ENCODE results near the gene XPO5. TPM values are rescaled to one million over a fixed set of nuclear protein-coding genes. Genes with fewer than 3 reads are reported as not detected.

The XPO5 gene
- total RNA-seq, 1 experiment from 2014 or later, result 77.4 TPM

- intact Hi-C loops (cut with micrococcal nuclease), result loop anchor here (5.0 kb wide), 1 partner anchor 595 kb away; no protein-coding TSS in a partner anchor
- Histone ChIP-seq H3K27ac (ENCODE audit: low read depth, low read length) (peak overlapping the region; percentile 57), H4K20me1 (ENCODE audit: insufficient read depth) (no peaks in the 10 kb centered on the region), H3K36me3 (ENCODE audit: control insufficient read depth in 1 of 2, insufficient read depth in 2 of 2, low read length in 2 of 2) (peaks cover 4 to 38% of the 10 kb centered on the region in 2 experiments; a peak in 3 of 4 replicates), H3K27me3 (ENCODE audit: insufficient read depth, low read length) (no peaks in the 10 kb centered on the region), H3K9me2 (ENCODE audit: insufficient read depth) (no peaks in the 10 kb centered on the region), H3K9me3 (ENCODE audit: control insufficient read depth in 1 of 2, insufficient read depth in 1 of 2, low read depth in 1 of 2, low read length in 2 of 2) (no peaks in the 10 kb centered on the region), H2AFZ (ENCODE audit: low read depth, low read length, poor library complexity, severe bottlenecking) (no peak overlapping the region), H3K9ac (ENCODE audit: low read length) (peak overlapping the region; percentile 54), H3K4me1 (ENCODE audit: control insufficient read depth in 1 of 2, insufficient read depth in 2 of 2, low read length in 2 of 2) (peaks cover 25 to 44% of the 10 kb centered on the region in 2 experiments), H3K4me2 (ENCODE audit: low read length) (peak overlapping the region; percentile 76), H3K79me2 (ENCODE audit: insufficient read depth, low read length) (peaks cover 41% of the 10 kb centered on the region), H3K4me3 (replicated peaks in 1 of 2; ENCODE audit: low read depth in 1 of 2, low read length in 2 of 2) (peak overlapping the region in 1 of 2 experiments; percentile 35; a peak in 2 of 4 replicates)
- ChIA-PET POLR2A (interaction anchor here (1.4 kb wide), 1 partner anchor 10 kb away, joined by 4 read pairs; no protein-coding TSS in a partner anchor), RAD21 (ENCODE audit: low non-redundant PET in 1 of 2, low total read pairs in 2 of 2, uncharacterized antibody in 2 of 2, unreplicated experiment in 2 of 2) (no interaction called here), CTCF (interaction anchor here (0.7 to 3.1 kb wide), 9 partner anchors 10 to 268 kb away, joined by 3 to 25 read pairs (median 6); partner anchors contain the start of genes DNPH1 and LRRC73)
- BruUV-seq (replicated peaks), result no TSS peak
- no peak for ATAC-seq
- TF ChIP-seq SRF (IDR thresholded peaks at IDR 0.05; ENCODE audit: low read depth), result no peak
- no peak for TF ChIP-seq ATF3 (IDR thresholded peaks at IDR 0.05)
- no peak for TF ChIP-seq MAX (IDR thresholded peaks at IDR 0.05)
- DNase-seq (ENCODE audit: low read depth, low spot score), result no peak
Measured at GRCh38 chr6:43497129-43497396, 78.8 kb downstream of the XPO5 start.

- Histone ChIP-seq H3K4me1 (ENCODE audit: control insufficient read depth in 1 of 2, insufficient read depth in 2 of 2, low read length in 2 of 2) (peaks cover 27 to 49% of the 10 kb centered on the region in 2 experiments), H3K9ac (ENCODE audit: low read length) (peak overlapping the region; percentile 54), H3K79me2 (ENCODE audit: insufficient read depth, low read length) (peaks cover 41% of the 10 kb centered on the region), H3K4me2 (ENCODE audit: low read length) (peak overlapping the region; percentile 76), H3K9me2 (ENCODE audit: insufficient read depth) (no peaks in the 10 kb centered on the region), H2AFZ (ENCODE audit: low read depth, low read length, poor library complexity, severe bottlenecking) (no peak overlapping the region), H3K27ac (ENCODE audit: low read depth, low read length) (peak overlapping the region; percentile 57), H4K20me1 (ENCODE audit: insufficient read depth) (no peaks in the 10 kb centered on the region), H3K36me3 (ENCODE audit: control insufficient read depth in 1 of 2, insufficient read depth in 2 of 2, low read length in 2 of 2) (peaks cover 4 to 38% of the 10 kb centered on the region in 2 experiments; a peak in 3 of 4 replicates), H3K4me3 (replicated peaks in 1 of 2; ENCODE audit: low read depth in 1 of 2, low read length in 2 of 2) (peak overlapping the region; percentile 12 to 35; a peak in 3 of 4 replicates), H3K9me3 (ENCODE audit: control insufficient read depth in 1 of 2, insufficient read depth in 1 of 2, low read depth in 1 of 2, low read length in 2 of 2) (no peaks in the 10 kb centered on the region), H3K27me3 (ENCODE audit: insufficient read depth, low read length) (no peaks in the 10 kb centered on the region)
- ATAC-seq, result peak; percentile 79
- DNase-seq (ENCODE audit: low read depth, low spot score), result no peak
- POLR2A ChIA-PET, result interaction anchor here (1.1 to 1.4 kb wide), 2 partner anchors 11 to 19 kb away, joined by 3 to 4 read pairs; partner anchors contain the start of gene TJAP1
- no TSS peak for BruUV-seq (replicated peaks)
- intact Hi-C loops (cut with micrococcal nuclease), result loop anchor here (1.0 to 5.0 kb wide), 3 partner anchors 42 to 594 kb away; no protein-coding TSS in a partner anchor
- RAD21 ChIA-PET (ENCODE audit: low non-redundant PET in 1 of 2, low total read pairs in 2 of 2, uncharacterized antibody in 2 of 2, unreplicated experiment in 2 of 2), result interaction anchor here (0.5 to 0.9 kb wide), 4 partner anchors 14 to 233 kb away, joined by 3 to 4 read pairs (median 3); partner anchors contain the start of gene LRRC73 (in 1 of the 2)
- CTCF ChIA-PET, result interaction anchor here (0.7 to 3.1 kb wide), 10 partner anchors 10 to 322 kb away, joined by 3 to 25 read pairs (median 5); partner anchors contain the start of genes DNPH1 and LRRC73
- TF ChIP-seq EZH2phosphoT487 (IDR thresholded peaks at IDR 0.05; ENCODE audit: borderline replicate concordance) (no peak), RAD21 (IDR thresholded peaks at IDR 0.05; ENCODE audit: low read depth) (peak; percentile 89), ZNF274 (IDR thresholded peaks at IDR 0.05; ENCODE audit: low read depth, low read length) (no peak), CEBPB (IDR thresholded peaks at IDR 0.05; ENCODE audit: low read depth) (no peak), YY1 (IDR thresholded peaks at IDR 0.05; ENCODE audit: extremely low read depth, insufficient replicate concordance, low read depth, low read length) (no peak), FOSL1 (IDR thresholded peaks at IDR 0.05; ENCODE audit: low read depth) (no peak), ZBTB33 (IDR thresholded peaks at IDR 0.05; ENCODE audit: extremely low read depth, insufficient replicate concordance, low read length) (no peak), EGR1 (IDR thresholded peaks at IDR 0.05; ENCODE audit: low read depth) (peak; percentile 53; the same call in 1 of the 2 replicates), SP1 (IDR thresholded peaks at IDR 0.05; ENCODE audit: low read depth) (no peak), TCF7L2 (IDR thresholded peaks at IDR 0.05; ENCODE audit: borderline replicate concordance, extremely low read depth, insufficient read depth, insufficient read length) (no peak), MAX (IDR thresholded peaks at IDR 0.05) (peak; percentile 84)
Measured at GRCh38 chr6:43496370-43497128, 79.3 kb downstream of the XPO5 start.

Data from HCT116 (cell line).